ENCODE data around the gene ANKRD44. TPM values are rescaled to one million over a fixed set of nuclear protein-coding genes. Genes with fewer than 3 reads are reported as not detected.

Gene ANKRD44
- total and polyA plus RNA-seq, 2 of the 8 experiments (the other 6 are each of a cell fraction or from before 2014, with no cell fraction given), result 1.2 to 1.3 TPM

- ChIA-PET POLR2A (ENCODE audit: partially characterized antibody) (no interaction called here), CTCF (ENCODE audit: partially characterized antibody) (interaction anchor here (0.6 to 2.3 kb wide), 2 partner anchors 24 to 228 kb away, joined by 3 to 15 read pairs; no protein-coding TSS in a partner anchor)
- H2BK120ac ChIP-seq (replicated peaks; ENCODE audit: low read depth, low read length), result no peak overlapping the region
- no peak overlapping the region for H3K9ac ChIP-seq (replicated peaks in 1 of 4; ENCODE audit: extremely low read depth in 1 of 4, low read depth in 3 of 4, low read length in 3 of 4)
- DNase-seq (ENCODE audit: low read depth in 1 of 2, low spot score in 2 of 2), result no peak
- no peak overlapping the region for H3K18ac ChIP-seq (ENCODE audit: extremely low read depth, low read length)
- H4K5ac ChIP-seq (ENCODE audit: insufficient read length, low read depth, low read length), result no peak overlapping the region
- H2BK5ac ChIP-seq (ENCODE audit: low read depth, low read length), result no peak overlapping the region
- H3K9me3 ChIP-seq (ENCODE audit: insufficient read depth in 2 of 2, low read depth in 1 of 2, low read length in 1 of 2), result no peaks in the 10 kb centered on the region
- no peak overlapping the region for H3K4ac ChIP-seq (replicated peaks; ENCODE audit: insufficient read length, low read depth, low read length)
- H2AK5ac ChIP-seq (ENCODE audit: low read depth, low read length), result no peak overlapping the region
- H3K27me3 ChIP-seq (replicated peaks in 1 of 4; ENCODE audit: control insufficient read depth in 3 of 4, extremely low read depth in 1 of 4, insufficient read depth in 3 of 4, low read length in 3 of 4), result no peaks in the 10 kb centered on the region
- H2BK20ac ChIP-seq (ENCODE audit: low read length), result no peak overlapping the region
- no peak overlapping the region for H3K27ac ChIP-seq (ENCODE audit: low read depth, low read length)
- no peak overlapping the region for H2AFZ ChIP-seq (ENCODE audit: low read length)
- H4K8ac ChIP-seq (ENCODE audit: extremely low read depth, insufficient read depth, low read length), result no peak overlapping the region
- H3K56ac ChIP-seq (replicated peaks; ENCODE audit: insufficient read length, low read depth, low read length), result no peak overlapping the region
- H3K36me3 ChIP-seq (ENCODE audit: control insufficient read depth in 2 of 4, insufficient read depth in 4 of 4, low read length in 3 of 4), result no peaks in the 10 kb centered on the region
- no peaks in the 10 kb centered on the region for H3K79me2 ChIP-seq (ENCODE audit: control insufficient read depth in 1 of 2, insufficient read depth in 2 of 2, low read length in 2 of 2)
- H3K23me2 ChIP-seq (ENCODE audit: low read depth, low read length), result no peaks in the 10 kb centered on the region; the same call in 1 of the 2 replicates
- WGBS, 2 experiments (ENCODE audit: extremely low coverage in 1 of 2, insufficient coverage in 1 of 2, insufficient read length in 1 of 2, insufficient replicate concordance in 2 of 2, low coverage in 1 of 2, low lambda C conversion rate in 2 of 2, missing lambda C conversion rate in 1 of 2), result 83% methylated on average over 1 of the region's 1 CpG; no CpG with 5 or more reads in 1 of the 2 experiments
- H3K4me2 ChIP-seq (ENCODE audit: insufficient read depth in 1 of 2, low read depth in 2 of 2, low read length in 2 of 2), result no peak overlapping the region
- H3K4me3 ChIP-seq (ENCODE audit: extremely low read depth in 1 of 4, insufficient read depth in 2 of 4, low read depth in 3 of 4, low read length in 4 of 4), result no peak overlapping the region
- no peak overlapping the region for H4K91ac ChIP-seq (replicated peaks; ENCODE audit: insufficient read length, low read length)
- no peaks in the 10 kb centered on the region for H3K4me1 ChIP-seq (replicated peaks in 1 of 4; ENCODE audit: control insufficient read depth in 3 of 4, insufficient read depth in 4 of 4, low read length in 3 of 4)
- no peaks in the 10 kb centered on the region for H3K79me1 ChIP-seq (ENCODE audit: low read depth, low read length)
- H4K20me1 ChIP-seq (replicated peaks in 1 of 2; ENCODE audit: control insufficient read depth in 1 of 2, insufficient read depth in 2 of 2, low read length in 2 of 2), result no peaks in the 10 kb centered on the region
- no peak overlapping the region for H2BK15ac ChIP-seq (ENCODE audit: low read length)
- no peak for FAIRE-seq
- H3K23ac ChIP-seq (ENCODE audit: insufficient read length), result no peak overlapping the region
- H3K14ac ChIP-seq (ENCODE audit: insufficient read length), result no peak overlapping the region
- H2BK12ac ChIP-seq (ENCODE audit: low read depth, low read length), result no peak overlapping the region
- TF ChIP-seq CREB1 (IDR thresholded peaks at IDR 0.05) (no peak), FOSL1 (IDR thresholded peaks at IDR 0.05; ENCODE audit: insufficient read depth, low read depth, low read length) (no peak), ATF3 (IDR thresholded peaks at IDR 0.05; ENCODE audit: insufficient read depth, low read depth, low read length) (no peak), NRF1 (IDR thresholded peaks at IDR 0.05; ENCODE audit: low read depth, low read length) (no peak), JUND (IDR thresholded peaks at IDR 0.05; ENCODE audit: low read length) (no peak)
Measured at GRCh38 chr2:197035002-197035401, 275.6 kb downstream of the ANKRD44 start.

Measured in H1 (cell line).